ENCODE measurements around the gene HSPA6.
A peak's percentile ranks its signal among the peaks of the same experiment; 100 is the strongest.
"Not testable (repeated sequence)": the region's sequence is repeated elsewhere in the genome, so short reads cannot be mapped to it uniquely, and the experiment has no call there.

The HSPA6 gene

DNA sequence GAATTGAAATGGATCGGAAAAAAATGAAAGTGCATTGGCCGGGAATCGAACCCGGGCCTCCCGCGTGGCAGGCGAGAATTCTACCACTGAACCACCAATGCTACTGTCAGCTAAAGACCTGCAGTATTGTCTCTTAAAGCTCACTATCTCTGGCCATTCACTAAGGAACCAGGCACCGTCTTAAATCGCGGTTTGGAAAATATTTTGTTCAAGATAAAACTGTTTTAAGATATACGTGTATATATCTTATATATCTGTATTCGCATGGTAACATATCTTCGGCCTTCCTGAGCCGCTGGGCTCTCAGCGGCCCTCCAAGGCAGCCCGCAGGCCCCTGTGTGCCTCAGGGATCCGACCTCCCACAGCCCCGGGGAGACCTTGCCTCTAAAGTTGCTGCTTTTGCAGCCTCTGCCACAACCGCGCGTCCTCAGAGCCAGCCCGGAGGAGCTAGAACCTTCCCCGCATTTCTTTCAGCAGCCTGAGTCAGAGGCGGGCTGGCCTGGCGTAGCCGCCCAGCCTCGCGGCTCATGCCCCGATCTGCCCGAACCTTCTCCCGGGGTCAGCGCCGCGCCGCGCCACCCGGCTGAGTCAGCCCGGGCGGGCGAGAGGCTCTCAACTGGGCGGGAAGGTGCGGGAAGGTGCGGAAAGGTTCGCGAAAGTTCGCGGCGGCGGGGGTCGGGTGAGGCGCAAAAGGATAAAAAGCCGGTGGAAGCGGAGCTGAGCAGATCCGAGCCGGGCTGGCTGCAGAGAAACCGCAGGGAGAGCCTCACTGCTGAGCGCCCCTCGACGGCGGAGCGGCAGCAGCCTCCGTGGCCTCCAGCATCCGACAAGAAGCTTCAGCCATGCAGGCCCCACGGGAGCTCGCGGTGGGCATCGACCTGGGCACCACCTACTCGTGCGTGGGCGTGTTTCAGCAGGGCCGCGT is at the start of gene HSPA6:
Gene HSPA6 (plus strand): TSS at position 724 of the 925 bp plus-strand sequence. CDS start 119 bp downstream, at position 843.
- peak; percentile 66 for DNase-seq (ENCODE audit: low read depth)

DNA sequence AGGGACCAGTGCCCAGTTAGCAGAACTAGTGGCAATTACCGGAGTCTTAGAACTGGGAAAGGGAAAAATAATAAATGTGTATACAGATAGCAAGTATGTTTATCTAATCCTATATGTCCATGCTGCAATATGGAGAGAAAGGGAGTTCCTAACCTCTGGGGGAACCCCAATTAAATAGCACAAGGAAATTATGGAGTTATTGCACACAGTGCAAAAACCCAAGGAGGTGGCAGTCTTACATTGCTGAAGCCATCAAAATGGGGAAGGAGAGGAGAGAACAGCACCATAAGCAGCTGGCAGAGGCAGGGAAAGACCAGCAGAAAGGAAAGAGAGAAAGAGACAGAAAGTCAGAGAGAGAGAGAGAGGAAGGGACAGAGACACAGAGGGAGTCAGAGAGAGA is 46.6 kb upstream of the HSPA6 start:
- not testable (repeated sequence) for DNase-seq (ENCODE audit: low read depth)

GRCh38 chr1:161478985-161479384 is 45.4 kb upstream of the HSPA6 start:
- no peak for DNase-seq (ENCODE audit: low read depth)

DNA sequence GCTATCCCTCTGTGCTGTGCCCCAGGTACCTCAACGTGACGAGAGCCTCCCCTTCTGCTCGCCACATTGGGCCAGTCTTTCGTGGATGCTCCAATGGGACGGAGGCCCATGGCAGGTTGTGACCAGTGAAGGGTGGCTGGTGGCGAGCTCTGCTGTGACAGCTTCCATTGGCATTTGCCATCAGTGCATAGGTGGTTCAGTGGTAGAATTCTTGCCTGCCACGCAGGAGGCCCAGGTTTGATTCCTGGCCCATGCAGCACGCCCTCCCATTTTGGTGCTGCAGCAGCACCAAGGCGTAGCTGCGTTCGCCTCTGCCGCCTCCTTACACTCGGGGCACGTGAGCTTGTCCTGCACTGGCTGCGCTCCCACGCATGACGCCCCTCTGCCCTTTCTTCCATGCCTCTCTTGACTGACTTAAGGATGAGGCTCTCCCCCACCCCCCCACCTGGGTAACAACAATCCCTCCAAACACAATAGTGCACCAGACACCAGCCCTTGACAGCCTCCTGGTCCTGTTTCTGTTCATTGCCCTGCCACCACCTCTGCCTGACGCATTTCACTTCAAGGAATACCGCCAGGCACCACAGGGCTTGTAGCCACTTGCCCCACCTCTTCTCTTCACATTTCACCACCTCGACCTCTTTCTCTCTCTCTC is 43.8 kb upstream of the HSPA6 start:
- DNase-seq (ENCODE audit: low read depth) = no peak

- DNase-seq (ENCODE audit: low read depth) = no peak
These were observed 42.5 kb upstream of the HSPA6 start for GRCh38 chr1:161481624-161482392.

DNA sequence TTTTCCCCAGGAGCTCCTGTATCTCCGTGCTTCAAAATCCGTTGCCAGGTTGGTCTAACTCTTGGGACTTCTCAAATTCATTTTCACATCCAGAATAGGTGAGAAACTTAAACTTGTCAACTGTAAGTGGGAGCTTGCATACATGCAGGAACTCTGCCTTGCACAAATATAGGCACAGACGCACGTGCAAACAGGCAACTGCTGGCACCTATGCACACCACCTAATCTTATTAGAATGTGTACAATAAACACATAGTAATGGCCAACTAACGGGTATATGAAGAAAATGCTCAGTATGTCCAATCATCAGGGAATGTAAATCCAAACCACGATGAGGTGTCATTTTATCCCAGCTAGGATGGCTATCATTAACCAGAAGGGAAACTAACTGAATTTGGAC is 41.7 kb upstream of the HSPA6 start:
- DNase-seq (ENCODE audit: low read depth) = no peak

DNA sequence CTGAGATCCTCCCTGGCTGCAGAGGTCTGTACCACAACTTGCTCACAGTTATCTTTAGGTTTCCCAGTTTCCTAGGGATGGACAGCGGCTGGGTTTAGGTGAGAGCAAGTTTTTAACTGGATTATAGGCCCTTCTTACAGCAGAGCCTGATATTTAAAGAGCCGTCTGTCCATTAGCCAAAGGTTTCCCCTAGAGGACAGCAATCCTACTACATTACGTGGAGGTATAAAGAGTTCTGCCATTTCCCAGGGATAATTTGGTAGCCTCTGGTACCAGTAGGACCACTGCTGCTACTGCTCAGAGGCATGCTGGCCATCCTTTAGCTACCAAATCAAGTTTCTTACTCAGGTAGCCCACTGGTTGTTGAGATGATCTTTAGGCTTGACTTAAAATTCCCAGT is 41.0 kb upstream of the HSPA6 start:
- DNase-seq (ENCODE audit: low read depth) = no peak

DNA sequence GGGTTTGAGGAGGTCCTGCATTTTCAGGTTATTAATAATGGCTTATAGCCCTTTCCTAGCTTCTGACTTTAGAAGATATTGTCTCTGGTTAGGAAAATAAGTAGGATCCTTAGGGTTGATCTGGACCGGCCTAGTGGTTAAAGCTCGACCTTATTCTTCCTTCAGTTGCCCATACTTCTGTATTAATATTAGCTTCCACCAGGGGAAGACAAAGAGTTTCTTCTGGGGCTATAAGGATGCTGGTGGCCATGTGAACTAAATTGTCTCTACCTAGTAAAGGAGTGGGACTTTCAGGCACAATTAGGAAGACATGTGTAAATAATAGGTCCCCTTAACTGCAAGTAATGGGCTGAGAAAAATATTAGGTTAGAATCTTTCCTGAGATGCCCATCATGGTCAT is 39.7 kb upstream of the HSPA6 start:
- DNase-seq (ENCODE audit: low read depth) = no peak

DNA sequence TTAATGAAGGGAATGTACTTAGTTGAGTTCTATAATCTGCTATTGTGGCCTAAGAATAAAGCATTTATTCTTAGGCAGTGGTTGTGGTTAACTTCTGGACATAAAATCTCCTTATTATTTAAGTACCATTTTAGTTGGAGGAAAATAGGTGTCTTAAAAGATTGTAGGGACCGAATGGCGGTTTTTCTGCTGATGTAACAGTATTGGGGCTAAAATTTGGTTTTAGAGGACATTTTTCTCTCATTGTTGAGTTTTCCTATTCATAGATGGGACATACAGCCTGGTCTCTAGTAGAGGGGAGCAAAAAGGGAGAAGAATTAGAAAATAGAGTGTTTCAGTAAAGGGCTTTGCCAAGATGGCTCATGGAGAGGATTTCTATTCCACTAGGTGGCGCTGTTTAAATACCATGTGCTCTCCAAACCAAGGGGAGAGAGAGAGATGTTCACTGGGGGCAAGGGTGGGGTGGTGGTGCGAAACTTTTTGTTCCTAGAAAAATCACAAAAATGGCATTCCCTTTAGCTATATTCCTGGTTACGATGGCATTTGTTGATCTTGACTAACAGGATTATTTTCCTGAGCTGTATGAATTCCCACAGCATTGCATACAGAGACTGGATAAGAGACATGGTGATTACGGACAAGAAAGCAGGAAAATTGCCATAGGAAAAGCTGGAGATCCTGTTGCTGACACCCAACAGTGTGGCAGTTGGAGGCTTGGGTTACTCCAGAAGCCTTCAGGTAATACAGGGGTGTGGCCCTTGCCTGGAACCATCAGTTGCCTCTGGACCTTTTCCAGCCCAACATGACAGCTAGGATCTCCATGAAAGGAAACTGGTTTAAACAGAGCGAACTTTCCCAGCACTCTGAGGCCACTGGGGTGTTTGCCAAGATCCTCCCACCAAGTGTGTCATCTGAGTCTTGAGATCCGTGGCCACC is 37.3 kb upstream of the HSPA6 start:
- DNase-seq (ENCODE audit: low read depth) = peak; percentile 58

GRCh38 chr1:161491472-161491871 is 32.9 kb upstream of the HSPA6 start:
- DNase-seq (ENCODE audit: low read depth) = no peak

- DNase-seq (ENCODE audit: low read depth) = no peak
These were observed 31.5 kb upstream of the HSPA6 start for GRCh38 chr1:161492827-161493226.

DNA sequence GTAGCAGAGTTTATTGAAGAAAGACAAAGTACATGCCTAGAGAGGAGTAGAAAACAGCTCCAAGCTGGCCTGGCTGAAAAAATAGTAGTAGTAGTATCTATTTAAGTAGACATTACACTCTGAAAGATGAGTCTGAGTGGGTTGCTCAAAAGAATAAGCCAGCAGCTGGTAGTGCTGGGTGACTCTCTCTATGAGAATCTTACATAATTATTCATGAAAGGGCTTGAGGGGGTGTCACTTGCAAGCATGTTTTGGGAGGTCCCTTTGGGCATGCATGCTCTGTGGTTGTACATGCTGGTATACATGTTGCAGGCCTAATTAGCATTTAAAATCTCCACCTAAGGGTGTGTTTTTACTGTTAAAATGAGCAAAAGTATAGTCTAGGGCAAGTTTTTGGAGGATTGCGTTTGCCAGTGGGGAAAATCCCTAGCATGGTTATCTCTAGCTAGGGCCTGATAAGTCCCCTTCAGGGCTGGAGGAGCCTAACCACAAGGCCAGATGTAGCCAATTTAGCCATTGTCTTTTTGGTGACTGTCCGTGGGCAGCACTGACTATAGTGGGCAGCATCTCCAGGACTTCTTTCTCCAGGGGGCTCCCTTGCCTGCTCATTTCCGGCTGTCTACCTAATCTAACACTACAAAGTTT is 30.1 kb upstream of the HSPA6 start:
- DNase-seq (ENCODE audit: low read depth) = no peak

DNA sequence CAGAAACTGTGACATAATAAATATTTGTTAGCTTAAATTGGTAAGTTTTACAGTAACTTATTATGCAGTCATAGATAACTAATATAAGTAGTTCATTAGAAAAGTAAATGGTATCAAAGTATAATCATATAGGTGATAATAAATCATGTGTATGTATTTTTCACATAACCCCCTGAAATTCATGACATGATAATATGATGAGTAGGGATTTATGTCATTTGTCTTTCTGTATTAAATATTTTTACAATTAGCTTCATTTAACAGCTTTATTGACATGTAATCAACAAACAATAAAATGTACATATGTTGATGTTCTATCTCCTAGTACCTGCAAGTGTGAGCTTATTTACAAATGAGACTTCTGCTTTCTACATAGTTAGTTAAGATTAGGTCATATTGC is 28.9 kb upstream of the HSPA6 start:
- DNase-seq (ENCODE audit: low read depth) = no peak

DNA sequence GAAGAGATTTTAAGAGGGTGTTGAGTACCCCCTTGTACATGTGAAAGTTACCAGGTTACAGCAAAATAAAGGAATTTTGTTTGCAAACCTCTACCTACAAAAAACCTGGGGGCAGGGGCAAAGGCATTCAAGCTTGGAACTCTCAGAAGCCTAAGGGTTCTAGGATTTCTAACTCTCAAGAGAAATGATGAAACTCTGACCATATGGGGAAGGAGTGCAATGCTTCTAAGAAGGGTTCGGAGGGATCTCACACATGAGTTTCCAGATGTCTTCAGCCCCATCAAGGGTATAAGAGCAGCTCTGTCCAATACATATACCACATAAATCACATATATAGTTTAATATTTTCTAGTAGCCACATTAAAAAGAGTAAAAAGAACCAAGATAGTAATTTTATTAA is 26.4 kb upstream of the HSPA6 start:
- DNase-seq (ENCODE audit: low read depth) = no peak

DNA sequence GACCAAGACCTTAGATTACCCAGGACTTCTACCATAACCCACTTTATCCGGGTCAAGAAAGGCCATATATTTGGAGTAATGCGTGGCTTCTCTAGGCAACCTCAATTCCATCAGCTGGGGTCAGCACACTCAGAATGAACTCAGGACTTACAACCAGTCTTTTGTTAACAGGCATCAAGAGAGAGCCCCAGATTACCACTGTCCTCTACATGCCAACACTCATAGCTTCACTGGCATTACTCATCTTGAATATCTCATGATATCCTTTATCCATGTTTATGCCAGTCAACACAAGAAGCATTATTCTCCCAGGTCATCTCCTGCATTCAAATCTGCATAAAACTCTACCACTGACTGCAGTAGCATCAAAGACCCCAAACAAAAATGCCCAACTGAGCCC is 25.7 kb upstream of the HSPA6 start:
- no peak for DNase-seq (ENCODE audit: low read depth)

- no peak for DNase-seq (ENCODE audit: low read depth)
These were observed 25.0 kb upstream of the HSPA6 start for GRCh38 chr1:161499099-161500039.

DNA sequence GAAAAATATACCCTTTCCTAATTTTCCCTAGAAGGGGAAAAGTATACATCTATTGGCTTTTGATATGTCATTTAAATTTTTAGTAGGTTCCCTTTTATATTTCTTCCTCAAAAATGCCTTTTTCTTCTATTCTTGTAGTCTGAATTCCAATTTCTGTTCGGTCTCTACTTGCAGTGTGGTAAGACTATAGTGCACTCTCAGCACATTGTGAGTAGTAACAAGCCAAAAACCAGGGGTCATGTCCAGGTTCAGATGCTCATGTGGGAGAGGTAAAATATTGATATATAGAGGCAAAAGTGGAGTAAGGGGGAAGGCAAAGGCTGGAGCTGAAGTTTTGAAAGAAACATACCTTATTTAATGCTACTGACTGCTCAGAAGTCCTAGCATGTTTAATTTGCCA is 23.1 kb upstream of the HSPA6 start:
- DNase-seq (ENCODE audit: low read depth) = no peak

DNA sequence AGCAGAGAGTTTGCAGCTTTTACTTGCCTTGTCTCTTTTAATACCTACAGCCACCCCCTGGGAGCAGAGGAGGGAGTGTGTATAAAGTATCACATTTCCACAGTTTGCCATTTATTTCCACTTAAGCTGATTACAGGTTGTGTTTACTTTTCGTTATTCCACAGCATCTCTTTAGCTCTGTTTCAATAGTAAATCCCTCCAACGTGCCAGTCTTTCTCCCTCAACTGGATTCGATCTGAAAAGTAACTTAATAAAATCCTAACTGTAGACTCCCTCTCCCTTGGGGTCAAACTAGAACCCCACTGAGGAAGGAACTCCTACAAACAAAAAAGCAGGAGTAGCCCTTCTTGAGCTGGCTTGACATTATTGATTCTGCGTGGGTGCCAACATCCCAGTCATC is 22.2 kb upstream of the HSPA6 start:
- DNase-seq (ENCODE audit: low read depth) = no peak

DNA sequence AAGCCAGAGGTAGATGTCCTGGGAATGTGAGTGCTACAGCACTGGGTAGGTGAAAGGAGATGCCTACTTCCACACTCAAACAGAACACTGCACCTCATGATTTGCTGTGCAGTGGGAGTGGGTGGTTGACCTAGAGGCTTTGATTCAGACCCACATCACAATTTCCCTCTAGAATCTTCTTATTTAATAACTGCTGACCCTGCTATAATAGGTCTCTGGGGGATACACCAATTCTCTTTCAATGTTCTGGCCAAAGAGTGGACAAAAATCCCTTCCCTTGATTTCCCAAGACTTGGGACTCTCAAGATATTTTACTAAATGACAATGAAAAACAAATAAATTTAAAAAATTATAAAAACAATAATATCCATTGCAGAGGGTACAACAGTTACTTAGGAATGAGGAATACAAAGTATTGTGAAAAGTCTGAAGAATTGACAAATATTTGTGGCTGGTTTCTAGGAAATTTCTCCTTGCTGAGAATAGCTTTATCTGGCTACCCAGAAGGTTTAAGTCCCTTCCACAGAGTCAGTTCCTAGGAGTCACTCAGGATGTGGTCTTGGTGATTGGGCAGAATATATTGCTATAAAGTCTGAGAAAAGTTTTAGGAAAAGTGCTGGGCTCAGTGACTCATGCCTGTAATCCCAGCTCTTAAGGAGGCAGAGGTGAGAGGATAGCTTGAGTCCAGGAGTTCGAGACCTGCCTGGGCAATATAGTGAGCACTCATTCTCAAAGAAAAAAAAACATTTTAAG is 21.5 kb upstream of the HSPA6 start:
- DNase-seq (ENCODE audit: low read depth) = no peak
